Measurements from ENCODE around the gene POLR3B.
"Not testable (repeated sequence)": the region's sequence is repeated elsewhere in the genome, so short reads cannot be mapped to it uniquely, and the experiment has no call there.

POLR3B gene

GRCh38 chr12:106417926-106418910 is 60.7 kb downstream of the POLR3B start:
- no peak for DNase-seq

GRCh38 chr12:106418970-106419369 is 61.4 kb downstream of the POLR3B start:
- no peak for DNase-seq

- DNase-seq, result no peak
Observed at GRCh38 chr12:106423291-106423690, 65.7 kb downstream of the POLR3B start.

GRCh38 chr12:106425061-106425702 is 67.6 kb downstream of the POLR3B start:
- DNase-seq, result no peak

GRCh38 chr12:106427917-106428316 is 70.4 kb downstream of the POLR3B start:
- no peak for DNase-seq

- DNase-seq, result no peak
Observed at GRCh38 chr12:106428384-106428783, 70.8 kb downstream of the POLR3B start.

GRCh38 chr12:106429043-106429552 is 71.5 kb downstream of the POLR3B start:
- DNase-seq, result no peak

GRCh38 chr12:106429636-106430035 is 72.1 kb downstream of the POLR3B start:
- no peak for DNase-seq

GRCh38 chr12:106431839-106432411 is 74.4 kb downstream of the POLR3B start:
- no peak for DNase-seq

- no peak for DNase-seq
Observed at GRCh38 chr12:106433055-106433454, 75.5 kb downstream of the POLR3B start.

GRCh38 chr12:106434526-106434925 is 77.0 kb downstream of the POLR3B start:
- DNase-seq, result no peak

GRCh38 chr12:106436164-106436563 is 78.6 kb downstream of the POLR3B start:
- DNase-seq, result no peak

- no peak for DNase-seq
Observed at GRCh38 chr12:106442575-106442974, 85.0 kb downstream of the POLR3B start.

GRCh38 chr12:106445053-106445452 is 87.5 kb downstream of the POLR3B start:
- DNase-seq, result no peak

- DNase-seq, result no peak
Observed at GRCh38 chr12:106445959-106446358, 88.4 kb downstream of the POLR3B start.

- DNase-seq, result no peak
Observed at GRCh38 chr12:106446419-106447092, 89.0 kb downstream of the POLR3B start.

- no peak for DNase-seq
Observed at GRCh38 chr12:106452309-106452708, 94.8 kb downstream of the POLR3B start.

GRCh38 chr12:106455111-106455510 is 97.6 kb downstream of the POLR3B start:
- DNase-seq, result peak; percentile 85

GRCh38 chr12:106459124-106459523 is 101.6 kb downstream of the POLR3B start:
- DNase-seq, result no peak

GRCh38 chr12:106459534-106459933 is 102.0 kb downstream of the POLR3B start:
- no peak for DNase-seq

GRCh38 chr12:106461730-106462129 is 104.2 kb downstream of the POLR3B start:
- DNase-seq, result no peak

GRCh38 chr12:106465605-106466004 is 108.1 kb downstream of the POLR3B start:
- not testable (repeated sequence) for DNase-seq

GRCh38 chr12:106475662-106476061 is 118.1 kb downstream of the POLR3B start:
- DNase-seq, result not testable (repeated sequence)
